OCI-LY3 (cell line): ENCODE data around the gene TENT4B.

ENCODE experiments used
- EZH2phosphoT487 ChIP-seq: fragments of 200-600 bp; shearing (Covaris generic); IDR thresholded peaks from 2 replicates; pipeline ENCODE4 v1.6.1; 2018; ENCODE audit warnings: antibody characterized with exemption, mixed run types, low read depth
- TF ChIP-seq, protein P1 (sequence below): fragments of 200-600, 300-600 bp; sonication (generic); IDR thresholded peaks from 2 replicates; pipeline ENCODE4 v1.5.1; 2014; ENCODE audit warnings: antibody characterized with exemption, low read length, low read depth

DNA sequence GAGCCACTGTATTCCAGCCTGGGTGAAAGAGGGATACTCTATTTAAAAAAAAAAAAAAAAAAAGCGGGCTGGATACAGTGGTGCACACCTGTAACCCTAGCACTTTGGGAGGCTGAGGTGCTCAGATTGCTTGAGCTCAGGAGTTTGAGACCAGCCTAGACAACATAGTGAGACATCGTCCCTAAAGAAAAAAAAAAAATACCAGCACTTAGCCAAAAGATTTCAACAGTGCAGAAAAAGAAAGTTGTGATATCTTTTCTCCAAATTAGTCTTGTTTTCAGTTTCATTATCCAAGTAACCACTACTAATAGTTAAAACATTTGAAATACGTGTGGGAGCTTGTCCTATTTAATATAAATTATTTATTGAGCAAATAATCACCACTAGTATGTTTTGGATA, 48.7 kb downstream of the TENT4B start:
- TF ChIP-seq, protein P1, sequence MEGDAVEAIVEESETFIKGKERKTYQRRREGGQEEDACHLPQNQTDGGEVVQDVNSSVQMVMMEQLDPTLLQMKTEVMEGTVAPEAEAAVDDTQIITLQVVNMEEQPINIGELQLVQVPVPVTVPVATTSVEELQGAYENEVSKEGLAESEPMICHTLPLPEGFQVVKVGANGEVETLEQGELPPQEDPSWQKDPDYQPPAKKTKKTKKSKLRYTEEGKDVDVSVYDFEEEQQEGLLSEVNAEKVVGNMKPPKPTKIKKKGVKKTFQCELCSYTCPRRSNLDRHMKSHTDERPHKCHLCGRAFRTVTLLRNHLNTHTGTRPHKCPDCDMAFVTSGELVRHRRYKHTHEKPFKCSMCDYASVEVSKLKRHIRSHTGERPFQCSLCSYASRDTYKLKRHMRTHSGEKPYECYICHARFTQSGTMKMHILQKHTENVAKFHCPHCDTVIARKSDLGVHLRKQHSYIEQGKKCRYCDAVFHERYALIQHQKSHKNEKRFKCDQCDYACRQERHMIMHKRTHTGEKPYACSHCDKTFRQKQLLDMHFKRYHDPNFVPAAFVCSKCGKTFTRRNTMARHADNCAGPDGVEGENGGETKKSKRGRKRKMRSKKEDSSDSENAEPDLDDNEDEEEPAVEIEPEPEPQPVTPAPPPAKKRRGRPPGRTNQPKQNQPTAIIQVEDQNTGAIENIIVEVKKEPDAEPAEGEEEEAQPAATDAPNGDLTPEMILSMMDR, result no peak
- TF ChIP-seq EZH2phosphoT487, result no peak
